Measurements from ENCODE around the gene PTX4.

Gene PTX4, protein sequence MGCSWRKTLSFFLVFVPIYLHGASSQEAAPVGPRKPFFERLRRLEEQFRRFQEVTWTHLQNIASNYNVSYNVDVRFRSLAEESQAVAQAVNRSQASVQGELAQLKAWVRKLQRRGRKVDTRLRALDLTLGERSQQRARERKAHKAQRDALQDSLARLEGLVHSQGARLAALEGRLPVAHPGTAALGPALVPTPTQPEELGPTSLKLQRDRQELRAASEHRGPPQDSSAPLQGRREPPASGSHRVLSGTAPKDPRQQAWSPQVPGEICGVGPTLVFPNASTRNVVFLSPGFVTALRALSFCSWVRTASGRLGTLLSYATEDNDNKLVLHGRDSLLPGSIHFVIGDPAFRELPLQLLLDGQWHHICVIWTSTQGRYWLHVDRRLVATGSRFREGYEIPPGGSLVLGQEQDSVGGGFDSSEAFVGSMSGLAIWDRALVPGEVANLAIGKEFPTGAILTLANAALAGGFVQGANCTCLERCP

DNA sequence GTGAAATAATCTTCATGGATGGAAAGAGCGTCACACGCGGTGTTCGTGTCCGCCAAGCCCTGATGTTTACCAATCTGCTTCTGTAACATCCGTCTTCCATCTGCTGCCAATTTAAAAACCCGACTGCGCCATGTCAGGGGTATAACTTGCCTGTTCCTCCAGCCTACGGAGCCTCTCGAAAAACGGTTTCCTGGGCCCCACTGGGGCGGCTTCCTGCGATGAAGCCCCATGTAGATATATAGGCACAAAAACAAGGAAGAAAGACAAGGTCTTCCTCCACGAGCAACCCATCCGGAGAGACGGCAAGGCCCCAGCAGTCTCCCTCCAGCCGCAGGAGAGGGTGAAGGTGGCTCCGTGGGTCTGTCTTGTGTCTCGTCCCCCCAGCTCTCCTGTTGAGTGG, at the start of gene PTX4:
TSS of gene PTX4 (minus strand) at position 326 of the 400 bp plus-strand sequence. CDS start at position 291, 35 bp downstream.
- no peak for DNase-seq

DNA sequence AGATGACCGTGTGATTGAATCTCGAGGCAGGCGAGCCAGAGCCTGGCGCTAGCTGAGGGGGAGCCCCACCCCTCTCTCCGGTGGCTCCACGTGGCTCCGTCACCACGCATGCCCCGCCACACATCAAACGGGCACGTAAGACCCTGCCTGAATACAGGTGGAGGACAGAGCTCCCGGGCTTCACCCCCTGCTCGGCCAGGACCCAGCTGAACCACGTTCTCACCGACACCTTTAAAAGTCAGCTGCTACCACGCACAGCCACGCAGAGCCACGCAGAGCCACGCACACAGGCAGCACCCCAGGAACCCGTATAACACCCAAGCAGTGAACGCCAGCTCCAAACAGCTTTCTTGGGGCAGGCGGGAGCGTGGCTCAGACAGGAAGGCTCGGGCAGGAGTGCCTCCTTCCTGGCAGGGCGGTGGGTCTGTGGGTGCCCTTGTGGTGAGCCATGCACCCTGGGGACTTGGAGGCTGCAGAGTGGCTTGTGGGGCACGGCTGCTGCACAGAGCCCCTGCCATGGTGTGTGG, 49.1 kb upstream of the PTX4 start:
- DNase-seq = no peak

DNA sequence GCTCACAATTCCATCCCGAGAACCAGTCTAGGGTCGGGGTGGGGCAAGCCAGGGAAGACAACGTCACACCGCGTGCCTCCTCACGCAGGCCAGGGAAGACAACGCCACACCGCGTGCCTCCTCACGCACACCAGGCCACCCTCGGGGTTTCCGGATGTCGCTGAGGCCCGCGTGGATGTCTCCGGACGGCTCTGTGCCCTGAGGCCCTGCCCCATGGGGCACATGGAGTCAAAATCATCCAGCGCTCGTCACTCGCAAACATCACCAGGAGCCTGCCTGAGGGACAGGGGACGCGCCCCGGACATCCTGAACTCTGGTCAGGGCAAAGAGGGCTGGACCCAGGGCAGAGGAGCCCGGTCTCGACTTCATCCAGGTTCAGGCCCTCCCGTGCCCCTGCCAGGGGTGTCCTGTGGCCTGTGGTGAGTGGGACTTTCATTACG, 48.4 kb upstream of the PTX4 start:
- DNase-seq = no peak

DNA sequence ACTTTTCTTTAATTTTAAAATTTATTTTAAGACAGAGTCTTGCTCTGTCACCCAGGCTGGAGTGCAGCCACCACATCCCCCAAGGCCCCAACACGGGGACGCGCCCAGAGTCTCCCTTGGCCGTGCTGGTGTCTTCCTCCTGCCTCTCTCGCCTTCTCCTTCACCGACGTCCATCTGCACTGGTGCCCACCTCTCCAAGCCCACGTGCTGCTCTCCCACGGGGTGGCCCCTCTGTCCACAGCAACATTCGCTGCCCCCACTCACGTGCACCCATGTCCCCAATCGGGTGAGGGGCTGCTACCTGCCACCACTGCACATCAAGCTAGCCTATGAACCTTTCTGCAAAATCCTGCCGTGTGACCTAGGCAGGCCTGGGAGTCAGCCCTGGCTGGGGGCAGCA, 47.9 kb upstream of the PTX4 start:
- no peak for DNase-seq

DNA sequence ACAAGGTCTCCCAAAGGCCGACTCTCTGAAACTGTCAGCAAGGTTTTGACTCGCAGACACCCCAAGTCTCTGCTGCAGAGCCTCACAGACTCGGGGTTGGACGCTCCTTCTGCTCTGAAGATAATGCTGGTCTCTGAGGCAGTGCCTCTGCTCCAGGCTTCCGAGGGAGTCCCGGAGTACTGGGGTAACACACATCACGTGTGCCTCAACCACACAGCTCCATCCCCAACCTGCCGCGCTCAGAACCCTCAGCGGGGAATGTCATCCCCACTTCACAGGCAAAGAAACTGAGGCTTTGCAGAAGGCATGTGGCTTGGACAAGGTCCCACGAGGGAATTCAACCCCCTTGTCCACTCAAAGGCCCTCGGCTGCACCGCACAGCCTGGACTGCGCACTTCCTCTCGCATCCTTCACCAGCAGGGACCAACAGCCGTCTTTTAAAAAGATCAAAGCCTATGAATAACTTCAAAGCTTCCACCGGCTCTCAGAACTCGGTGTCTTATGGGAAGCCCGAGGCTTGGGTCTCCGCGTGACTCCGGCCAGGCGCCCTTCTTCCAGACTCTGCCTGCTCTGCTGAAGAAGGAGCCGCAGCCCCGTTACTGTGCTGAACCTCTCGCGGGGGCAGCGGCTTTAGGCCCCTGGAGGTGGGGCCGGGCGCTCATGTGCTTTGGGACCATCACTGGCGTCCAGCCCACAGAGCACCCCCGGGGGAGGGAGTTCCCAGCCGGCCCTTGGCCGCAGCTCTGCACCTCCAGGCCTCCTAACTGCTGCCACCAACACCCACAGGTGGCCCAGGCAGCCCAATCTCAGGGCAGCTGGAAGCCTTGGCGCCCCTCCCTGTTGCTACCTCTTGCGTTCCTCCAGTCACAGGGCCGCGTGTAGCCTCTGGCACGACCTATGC, 46.9 kb upstream of the PTX4 start:
- no peak for DNase-seq

DNA sequence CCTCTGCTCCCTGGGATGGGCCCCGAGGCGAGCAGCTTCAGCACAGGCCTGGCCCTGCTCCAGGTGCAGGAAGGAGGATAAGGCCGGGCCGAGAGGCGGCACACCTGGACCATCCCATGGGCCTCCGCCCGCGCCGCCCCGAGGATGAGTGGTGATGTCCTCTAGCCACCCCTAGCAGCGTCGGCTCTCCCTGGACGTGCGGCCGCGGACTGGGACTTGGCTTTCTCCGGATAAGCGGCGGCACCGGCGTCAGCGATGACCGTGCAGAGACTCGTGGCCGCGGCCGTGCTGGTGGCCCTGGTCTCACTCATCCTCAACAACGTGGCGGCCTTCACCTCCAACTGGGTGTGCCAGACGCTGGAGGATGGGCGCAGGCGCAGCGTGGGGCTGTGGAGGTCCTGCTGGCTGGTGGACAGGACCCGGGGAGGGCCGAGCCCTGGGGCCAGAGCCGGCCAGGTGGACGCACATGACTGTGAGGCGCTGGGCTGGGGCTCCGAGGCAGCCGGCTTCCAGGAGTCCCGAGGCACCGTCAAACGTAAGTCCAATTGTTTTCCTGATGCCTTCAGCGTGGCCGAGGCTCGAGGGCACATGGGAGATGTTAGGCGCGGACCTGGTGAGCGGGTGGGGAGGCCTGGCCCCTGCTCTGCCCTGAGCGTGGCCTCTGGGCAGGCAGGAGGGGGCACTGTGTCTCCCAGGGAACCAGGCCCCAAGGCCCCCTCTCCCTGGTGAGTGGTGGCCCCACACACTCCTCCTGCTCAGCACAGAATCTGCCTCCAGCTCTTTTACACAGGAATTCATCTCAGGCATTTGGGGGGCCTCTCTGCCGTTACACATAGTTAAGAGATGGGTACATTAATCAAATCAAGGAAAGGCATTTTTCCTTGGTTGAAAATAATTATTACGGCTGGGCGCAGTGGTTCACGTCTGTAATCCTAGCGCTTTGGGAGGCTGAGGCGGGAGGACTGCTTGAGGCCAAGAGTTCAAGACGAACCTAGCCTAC, 45.6 kb upstream of the PTX4 start:
- no peak for DNase-seq

DNA sequence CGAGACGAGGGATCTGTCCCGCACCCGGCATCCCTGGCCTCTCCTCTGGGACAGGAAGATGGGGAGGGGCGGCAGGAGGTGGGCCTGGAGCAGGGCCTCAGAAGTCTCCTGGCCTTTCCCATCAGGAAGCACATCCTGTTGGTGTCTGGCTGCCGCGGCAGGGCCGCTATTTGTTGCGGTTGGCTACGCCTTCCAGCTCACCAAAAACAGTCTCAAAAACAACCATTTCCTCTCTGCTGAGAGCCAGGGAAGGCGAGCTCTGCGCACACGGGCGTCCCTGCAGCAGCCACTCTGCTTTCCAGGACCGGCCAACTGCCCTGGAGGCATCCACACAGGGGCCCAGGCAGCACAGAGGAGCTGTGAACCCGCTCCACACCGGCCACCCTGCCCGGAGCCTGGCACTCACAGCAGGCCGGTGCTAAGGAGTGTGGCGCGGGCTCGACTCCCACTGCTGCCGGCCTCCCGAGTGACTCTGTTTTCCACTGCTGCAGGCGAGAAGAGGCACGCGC, 44.8 kb upstream of the PTX4 start, which contains the start of gene TMEM204:
TSS of gene TMEM204 (plus strand) at position 224 of the 509 bp plus-strand sequence. CDS start 610 bp downstream, outside the sequence.
- DNase-seq = no peak

DNA sequence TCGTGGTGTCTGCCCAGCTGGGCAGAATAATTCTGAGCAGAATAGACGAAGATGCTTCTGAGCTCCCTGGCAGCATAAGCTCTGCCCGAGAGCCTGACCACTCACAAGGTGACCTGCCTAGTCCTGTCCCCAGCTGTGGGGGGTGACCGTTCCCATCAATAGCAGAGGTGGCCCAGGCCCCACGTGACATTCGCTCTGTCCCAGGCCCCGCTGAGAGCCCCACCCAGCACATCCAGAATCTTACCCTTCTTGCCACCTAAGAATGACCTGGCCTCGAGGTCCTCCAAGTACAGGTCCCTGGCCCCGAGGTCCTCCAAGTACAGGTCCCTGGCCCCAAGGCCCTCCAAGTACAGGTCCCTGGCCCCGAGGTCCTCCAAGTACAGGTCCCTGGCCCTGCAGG, 44.0 kb upstream of the PTX4 start:
- no peak for DNase-seq

DNA sequence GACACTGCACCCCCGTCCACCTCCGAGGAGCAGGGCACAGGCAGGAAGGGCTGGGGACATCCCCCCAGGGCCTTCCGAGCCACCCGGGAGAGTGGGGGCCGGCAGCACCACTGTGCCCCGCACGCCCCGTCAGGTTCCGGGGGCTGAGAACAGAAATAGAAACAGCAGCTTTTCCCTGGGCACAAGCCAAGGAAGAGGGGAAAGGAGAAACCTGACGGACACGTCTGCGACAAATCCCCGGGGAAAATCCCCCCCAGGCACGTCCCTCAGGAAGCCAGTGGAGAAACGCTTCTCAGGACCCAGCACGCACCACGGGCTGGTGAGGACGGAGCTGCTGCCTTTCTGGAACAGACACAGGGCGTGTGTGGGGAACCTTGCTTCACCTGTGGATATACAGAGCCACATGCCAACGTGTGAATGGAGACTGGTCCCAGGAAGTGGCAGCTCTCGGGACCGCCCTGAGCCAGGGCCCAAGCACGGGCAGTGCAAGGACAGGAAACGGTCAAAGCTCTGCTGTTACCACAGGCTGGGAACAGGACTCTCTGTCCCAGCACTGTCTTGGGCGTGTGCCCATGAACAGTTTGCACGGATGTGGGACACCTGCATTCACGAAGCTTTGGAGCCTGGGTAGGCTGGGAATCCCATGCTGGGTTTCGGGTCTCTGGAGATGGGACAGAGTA, 43.5 kb upstream of the PTX4 start:
- no peak for DNase-seq

DNA sequence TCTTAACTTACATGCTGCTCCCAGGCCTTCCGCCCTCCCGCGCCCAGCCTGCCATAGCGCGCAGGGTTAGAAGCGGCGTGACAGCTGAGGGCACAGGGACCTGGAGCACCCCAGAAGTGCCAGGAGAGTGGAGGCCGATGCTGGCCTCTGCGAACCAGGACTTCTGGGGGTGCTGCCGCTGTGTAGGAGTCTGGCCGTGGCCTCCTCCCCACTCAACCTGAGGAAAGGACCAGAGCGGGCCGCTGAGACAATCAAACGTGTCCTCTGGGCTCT, 42.8 kb upstream of the PTX4 start:
- DNase-seq = no peak

DNA sequence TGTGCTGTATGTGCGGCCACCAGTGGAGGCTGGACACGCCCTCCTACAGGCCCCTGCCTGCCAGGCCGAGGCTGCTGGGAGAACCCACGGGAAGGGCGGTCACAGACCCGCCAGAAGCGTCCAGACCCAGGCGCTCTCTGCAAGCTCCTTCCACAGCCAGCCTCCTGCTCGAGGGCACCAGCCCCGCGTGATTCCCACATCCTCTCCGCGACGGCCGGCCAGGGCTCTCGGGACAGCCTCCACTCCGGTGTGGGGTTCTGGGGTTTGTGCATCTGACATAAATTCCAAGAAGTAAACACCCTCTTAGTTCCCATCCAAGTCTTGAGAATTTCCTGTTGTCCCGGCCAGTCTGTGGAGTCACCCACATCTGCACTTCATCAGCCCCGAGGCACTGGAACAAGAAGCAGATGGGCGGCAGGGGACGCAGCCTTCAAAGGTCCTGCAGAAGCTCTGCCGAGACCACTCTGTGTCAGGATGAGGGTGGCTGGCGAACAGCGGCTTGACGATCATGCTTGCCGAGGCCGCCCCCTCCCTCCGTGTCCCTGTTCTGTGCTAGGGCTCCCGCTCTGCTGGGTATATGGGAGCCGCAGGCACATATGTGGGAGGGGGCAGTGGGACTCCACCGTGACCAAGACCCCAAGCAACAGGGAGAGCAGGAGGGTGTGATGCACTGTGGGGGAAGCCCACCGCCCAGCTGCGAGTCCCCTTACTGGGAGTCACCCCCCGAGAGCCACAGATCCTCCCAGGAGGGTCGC, 42.3 kb upstream of the PTX4 start:
- no peak for DNase-seq

DNA sequence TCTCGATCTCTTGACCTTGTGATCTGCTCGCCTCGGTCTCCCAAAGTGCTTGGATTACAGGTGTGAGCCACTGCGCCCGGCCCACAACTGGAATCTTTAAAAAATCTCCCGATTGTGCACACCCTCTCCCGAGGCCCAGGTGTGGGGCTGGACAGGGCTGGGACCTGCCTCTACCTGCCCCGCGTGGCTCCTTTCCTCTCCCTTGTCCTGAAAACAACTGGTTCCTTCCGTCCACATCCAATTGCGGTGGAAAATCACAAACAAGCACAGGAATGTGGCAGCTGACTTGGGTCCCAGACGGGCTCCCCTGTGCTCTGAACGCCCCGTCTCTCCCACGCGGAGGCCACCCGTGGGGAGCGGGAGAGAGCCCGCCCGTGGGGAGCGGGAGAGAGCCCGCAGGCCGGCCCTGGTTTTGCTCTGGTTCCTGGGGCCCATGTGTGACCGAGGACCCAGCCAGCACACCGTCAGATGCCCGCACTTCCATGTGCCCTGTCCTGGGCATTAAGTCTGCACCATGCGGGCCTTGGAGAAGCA, 41.7 kb upstream of the PTX4 start:
- DNase-seq = no peak

DNA sequence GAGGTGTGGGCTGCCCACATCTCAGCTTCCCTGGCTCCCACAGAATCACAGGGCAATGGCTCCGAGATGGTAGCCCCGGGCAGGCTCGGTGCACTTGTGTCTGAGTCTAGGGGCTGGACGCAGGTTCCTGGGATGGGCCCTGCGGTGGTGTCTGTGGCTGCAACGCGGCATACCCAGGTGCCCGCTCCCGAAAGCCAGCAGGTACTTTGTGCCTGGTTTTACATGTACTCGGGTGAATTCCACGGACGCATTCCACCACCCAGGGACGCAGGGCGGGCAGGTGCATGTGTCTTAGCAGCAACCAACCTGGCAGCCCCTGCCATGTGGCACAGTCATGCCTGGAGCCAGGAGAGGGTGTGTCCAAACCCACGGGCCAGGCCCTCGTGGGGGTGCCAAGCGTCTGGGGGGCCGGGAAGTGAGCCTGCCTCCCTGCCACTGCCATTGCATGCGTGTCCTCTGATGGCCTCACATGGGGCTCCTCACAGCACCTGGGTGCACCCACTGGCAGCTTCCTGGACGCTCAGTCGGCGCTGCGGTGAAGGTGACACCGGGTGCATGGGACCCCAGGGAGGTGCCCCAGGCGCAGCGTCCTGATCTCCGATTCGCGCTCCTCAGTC, 40.3 kb upstream of the PTX4 start:
- DNase-seq = no peak

DNA sequence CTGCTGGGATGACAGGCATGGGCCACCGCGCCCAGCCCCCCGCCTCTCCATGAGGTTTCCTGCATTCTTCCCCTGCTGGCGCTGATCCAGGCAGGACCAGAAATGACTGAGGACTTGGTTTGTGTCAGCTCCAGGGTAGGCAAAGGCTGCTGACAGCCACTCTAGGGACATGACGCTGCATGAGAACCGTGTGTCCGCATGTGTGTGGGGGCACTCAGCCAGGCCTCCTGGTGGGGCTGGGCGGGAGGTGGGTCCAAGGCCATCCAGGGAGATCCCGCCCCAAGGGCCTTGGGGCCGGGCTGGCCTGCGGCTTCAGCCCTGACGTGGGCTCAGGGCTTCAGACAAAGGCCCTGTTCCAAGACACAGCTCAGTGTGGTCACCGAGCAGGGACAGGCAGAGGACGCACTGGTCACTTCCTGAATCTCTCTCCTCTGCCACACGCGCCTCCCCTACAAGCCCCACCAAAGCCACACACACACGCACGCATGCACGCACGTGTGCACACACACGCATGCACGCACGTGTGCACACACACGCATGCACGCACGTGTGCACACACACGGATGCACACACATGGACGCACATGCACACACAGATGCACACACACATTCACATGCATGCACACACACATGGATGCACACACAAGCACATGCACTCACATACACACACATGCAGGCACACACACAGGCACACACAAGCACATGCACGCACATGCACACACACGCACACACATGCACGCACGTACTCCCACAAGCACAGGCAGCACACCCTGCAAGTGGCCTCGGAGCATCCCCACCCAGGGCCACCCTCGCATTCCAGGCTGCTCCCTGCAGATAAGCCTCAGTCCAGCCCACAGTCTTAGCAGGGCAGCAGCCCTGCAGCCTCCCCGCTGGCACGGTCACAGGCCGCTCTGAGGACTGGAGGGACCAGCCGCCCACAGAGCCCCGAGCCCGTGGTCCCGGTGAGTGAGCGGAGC, 39.4 kb upstream of the PTX4 start:
- DNase-seq = no peak

DNA sequence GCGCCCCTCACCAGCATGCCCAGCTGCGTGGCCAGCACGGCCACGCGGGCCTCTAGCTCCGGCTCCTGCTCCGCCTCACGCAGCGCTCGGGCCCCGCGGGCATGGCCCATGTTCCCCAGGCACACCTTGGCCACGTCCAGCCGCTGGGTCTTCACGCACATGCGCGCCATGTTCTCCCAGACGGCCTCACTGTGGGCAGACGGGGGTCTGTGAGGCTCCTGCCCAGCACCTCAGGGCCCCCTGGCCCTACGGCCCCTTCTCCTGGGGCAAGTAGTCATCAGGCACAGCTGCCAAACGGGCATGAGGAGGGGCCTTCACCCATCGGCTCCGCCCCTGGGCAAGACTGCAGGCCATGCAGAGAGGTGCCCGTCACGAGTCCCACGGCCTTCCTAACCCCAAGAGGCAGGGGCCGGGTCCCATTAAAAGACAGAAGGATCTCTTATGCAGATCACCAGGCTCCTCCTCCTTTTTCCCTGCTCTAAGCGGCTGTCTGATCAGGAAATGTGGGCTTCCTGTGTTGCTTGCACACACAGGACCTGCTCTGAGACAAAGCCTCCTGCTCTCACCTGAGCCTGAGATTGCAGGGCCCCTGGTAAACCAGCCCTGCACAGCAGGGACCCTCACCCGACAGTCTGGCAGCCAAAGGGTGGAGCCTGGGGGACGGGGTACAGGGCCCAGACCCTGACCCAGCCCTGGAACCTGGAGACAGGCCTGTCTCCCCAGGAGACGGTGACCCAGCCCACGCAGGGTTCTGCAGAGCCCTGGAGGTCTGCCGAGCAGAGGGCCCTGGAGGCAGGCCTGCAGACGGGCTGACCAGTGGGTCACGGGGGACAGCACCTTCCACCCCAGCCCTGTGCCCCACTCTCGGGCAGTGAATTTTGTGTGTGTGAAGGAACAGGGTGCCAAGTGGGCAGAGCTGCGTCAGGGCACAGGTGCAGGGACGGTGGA, 38.1 kb upstream of the PTX4 start:
- DNase-seq = no peak

DNA sequence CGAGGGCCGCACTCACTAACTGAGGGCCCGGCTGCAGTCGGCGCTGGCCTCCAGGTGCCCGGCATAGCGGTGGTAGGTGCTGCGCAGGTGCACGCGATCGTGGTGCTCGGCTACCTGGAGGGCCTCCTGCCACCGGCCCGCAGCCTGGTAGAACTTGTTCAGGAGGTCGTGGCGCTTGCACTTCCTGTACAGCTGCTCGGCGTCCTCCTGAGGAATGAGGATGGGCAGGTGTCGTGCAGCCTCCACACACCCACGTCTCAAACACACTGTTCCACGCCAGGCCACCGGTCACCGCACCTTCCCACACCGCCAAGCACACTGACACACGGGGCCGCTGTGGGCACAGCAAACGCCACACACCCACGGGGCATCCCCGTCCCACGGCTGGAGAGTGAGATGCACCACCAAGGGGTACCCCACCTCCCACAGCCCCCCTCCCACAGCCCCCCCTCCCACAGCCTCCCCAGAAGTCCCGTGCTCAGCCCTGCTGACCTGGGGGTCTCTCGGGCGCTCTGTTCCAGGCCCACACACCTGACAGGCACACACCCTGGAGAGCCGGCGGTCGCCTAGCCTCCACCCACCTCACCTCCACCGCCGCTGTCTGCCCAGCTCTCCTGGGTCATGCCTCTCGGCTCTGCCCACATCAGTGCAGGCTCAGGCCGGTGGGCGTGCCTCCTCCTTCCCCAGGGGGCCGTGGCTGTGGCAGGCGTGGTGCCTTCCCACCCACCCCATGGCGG, 37.3 kb upstream of the PTX4 start:
- DNase-seq = no peak

DNA sequence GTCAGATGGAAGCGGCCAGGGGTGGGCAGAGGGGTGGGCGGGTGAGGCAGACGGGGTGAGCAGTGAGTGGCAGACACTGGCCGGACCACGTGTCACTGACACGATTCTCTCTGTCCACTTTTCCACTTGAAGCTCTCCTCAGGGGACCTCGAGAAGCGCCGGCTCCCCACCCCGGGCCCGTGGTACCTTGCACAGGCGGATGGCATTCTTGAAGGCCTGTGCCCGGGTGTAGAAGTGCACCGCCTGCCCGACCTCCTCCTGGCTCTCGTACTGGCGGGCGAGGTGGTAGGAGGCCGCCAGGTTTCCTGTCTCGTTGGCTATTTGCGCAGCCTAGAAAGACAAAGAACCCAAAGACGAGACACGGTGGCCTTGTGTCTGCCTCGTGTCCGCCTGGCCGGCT, 35.6 kb upstream of the PTX4 start:
- DNase-seq = no peak
